Skin of body (tissue), 2 donors: ENCODE measurements around the gene FAM25A. TPM values are rescaled to one million over a fixed set of nuclear protein-coding genes. Genes with fewer than 3 reads are reported as not detected.
A peak's percentile ranks its signal among the peaks of the same experiment; 100 is the strongest.
"Not testable (repeated sequence)": the region's sequence is repeated elsewhere in the genome, so short reads cannot be mapped to it uniquely, and the experiment has no call there.

Source experiments
- DNase-seq: peaks from one replicate; lab custom pipeline; 2025; lab: John Stamatoyannopoulos, UW
- total RNA-seq: library from RNA; depleted of rRNA; stranded (reverse); fragments of >200 nt; gene quantifications from one replicate; pipeline ENCODE4 v1.2.3, GENCODE V29; 2014

The FAM25A gene
- total RNA-seq, 1 donor from 2014 or later, result 16.3 TPM

DNA sequence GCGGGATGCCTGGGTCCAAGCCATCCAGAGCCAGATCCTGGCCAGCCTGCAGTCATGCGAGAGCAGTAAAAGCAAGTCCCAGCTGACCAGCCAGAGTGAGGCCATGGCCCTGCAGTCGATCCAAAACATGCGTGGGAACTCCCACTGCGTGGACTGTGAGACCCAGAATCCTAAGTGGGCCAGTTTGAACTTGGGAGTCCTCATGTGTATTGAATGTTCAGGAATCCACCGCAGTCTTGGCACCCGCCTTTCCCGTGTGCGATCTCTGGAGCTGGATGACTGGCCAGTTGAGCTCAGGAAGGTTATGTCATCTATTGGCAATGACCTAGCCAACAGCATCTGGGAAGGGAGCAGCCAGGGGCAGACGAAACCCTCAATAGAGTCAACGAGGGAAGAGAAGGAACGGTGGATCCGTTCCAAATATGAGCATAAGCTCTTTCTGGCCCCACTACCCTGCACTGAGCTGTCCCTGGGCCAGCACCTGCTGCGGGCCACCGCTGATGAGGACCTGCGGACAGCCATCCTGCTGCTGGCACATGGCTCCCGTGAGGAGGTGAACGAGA lies 10.9 kb upstream of the FAM25A start:
- DNase-seq, result not testable (repeated sequence)

DNA sequence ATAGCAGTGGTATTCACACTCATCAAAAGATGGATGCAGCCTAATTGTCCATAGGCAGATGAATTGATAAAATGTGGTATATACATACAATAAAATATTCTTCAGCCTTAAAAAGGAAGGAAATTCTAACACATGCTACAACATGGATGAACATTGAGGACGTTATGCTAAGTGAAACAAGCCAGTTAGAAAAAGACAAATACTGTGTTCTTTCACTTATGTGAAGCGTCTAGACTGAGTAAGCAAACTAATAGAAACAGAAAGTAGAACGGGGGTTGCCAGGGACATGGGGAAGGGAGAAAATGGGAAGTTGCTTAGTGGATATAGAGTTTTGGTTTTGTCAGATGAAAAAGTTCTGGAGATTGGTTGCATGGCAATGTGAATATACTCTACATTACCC lies 6.6 kb upstream of the FAM25A start:
- not testable (repeated sequence) for DNase-seq

DNA sequence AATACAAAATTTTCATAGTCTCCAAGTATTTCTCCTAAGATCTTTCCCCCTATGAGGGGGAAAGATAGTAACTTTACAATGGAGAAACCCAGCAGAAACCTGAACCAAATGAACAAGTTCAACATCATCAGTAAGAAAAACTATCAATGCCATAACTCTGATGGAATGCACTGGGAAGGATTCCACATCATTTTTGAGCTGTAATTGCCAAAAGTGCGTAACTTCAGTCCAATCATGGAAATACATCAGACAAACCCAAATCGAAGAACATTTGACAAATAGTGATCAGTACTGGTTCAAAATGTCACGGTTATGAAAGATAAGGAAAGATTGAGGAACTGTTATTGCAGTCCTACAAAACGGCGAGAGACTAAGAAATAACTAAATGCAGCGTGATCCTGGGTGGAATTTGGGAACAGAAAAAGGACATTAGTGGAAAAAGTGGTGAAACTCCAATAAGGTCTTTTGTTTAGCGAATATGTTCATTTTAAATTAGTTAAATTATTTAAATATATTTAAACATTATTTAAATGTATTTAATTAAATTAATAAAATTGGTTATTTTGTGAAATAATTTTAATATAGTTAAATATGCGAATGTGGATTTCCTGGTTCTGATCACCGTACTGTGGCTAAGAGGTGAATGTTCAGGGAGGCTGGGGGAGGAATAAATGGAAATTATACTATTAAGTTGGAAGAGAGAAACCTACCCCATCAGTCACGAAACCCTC lies 4.9 kb upstream of the FAM25A start:
- DNase-seq, result peak; percentile 33

DNA sequence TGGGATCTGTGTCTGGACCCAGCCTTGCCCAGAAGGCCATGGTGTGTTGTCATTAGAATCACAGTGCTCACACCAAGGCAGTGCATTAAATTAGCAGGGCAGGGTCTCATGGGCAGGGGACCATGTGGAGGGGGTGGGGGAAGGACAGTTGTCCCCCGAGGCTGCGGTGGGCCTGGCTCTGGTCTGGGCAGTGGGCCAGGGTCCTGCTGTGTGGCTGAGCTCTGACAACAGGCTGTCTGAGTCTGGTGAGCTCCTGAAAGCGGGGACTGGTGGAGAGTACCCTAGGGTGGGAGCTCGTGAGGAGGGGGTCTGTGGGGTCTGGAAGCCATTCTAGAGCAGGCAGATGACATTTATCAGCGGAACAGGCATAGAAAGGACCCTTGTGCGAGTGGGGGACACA lies 2.0 kb upstream of the FAM25A start:
- not testable (repeated sequence) for DNase-seq

DNA sequence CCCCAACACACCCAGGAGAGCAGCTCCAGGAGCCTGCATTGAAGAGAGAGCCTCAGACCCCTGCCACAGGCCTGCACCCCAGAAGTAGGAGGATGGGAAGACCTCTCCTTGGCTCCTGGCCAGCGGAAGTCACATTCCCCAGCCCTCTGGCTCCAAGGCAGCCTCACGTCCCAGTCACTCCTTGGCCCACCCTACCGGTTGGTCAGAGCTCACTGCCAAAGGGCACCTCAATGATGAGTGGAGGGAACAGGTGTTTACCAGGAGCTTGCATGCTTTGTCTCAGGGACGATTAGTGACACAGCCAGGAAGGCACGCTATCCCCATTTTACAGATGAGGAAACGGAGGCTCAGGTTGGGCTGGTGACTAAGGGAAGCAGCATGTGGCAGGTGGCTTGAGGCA lies 1.0 kb upstream of the FAM25A start:
- not testable (repeated sequence) for DNase-seq

DNA sequence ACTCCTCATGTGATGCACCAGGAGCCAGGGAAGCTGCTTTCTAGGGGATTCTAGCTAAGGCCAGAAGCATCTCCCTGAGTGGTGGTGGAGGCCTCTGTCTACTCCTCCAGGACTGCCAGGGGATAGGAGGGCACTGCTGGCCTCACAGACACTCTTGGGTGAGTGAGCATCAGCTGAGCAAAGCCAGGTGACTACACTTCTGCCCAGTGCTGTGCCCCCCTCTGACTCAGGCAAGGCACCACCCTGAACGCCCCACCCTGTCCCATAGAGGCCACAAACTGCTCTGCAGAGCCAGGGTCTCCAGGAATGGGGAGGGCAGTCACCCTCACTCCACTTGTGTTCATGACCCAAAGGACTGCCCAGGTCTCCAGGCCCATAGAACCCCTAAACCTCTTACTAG lies 590 bp upstream of the FAM25A start:
- not testable (repeated sequence) for DNase-seq

DNA sequence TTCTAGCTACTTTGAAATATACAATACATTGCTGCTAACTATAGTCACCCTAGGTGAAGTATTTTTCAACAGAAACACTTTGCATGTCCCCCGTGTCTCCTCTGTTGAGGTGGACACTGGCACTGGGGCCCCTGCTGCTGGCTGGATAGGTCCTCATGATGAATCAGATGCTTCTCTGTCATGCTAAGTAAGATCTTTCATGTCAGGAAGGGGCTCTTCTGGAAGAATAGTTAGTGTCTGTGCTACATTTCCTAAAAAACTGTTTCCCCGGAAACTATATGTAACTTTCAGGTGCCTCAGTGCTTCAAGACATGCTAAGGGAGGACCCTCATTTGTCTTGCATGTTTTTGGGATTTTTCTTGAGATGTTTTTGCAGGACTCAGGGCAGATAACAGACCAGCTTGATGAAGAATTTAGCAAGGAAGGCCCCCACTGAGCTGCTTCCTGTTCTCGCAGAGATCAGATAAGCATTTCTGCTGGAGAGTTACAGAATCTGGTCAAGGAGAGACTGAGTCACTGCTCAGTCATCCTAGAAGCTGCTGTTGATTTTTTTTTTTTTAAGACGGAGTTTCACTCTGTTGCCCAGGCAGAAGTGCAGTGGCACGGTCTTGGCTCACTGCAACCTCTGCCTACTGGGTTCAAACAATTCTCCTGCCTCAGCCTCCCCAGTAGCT lies 5.3 kb downstream of the FAM25A start:
- not testable (repeated sequence) for DNase-seq

DNA sequence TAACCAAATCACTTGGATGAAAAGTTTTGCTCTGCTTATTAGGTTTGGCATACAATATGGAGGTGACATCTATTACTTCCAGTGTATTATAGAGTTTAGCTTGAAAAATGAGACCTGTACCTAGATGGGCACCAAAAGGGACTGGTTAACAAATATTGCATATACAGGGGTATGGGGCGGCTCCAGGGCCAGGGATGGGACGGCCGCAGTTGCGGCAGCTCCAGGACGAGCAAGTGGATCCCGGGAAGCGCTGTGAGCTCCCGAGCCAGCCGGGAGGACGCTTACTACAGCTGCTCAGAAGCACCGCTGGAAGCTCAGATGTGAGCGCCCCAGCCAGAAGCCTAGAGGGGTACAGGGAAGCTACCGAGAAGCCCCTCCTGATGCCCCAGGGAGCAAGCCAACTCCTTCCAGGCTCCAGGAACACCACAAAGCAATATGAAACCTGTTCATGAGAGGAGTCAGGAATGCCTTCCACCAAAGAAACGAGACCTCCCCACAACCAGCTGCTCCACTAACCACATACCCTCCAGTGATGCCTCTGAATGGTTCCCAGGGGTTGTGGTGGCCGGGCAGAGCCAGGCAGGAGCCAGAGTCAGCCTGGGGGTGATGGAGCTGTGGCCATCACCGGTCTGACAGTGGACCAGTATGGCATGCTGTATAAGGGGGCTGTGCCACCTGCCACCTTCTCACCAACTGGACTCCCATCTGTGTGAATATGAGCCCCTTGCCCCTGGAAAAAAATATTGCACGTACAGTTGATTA lies 6.8 kb downstream of the FAM25A start:
- DNase-seq, result not testable (repeated sequence)

DNA sequence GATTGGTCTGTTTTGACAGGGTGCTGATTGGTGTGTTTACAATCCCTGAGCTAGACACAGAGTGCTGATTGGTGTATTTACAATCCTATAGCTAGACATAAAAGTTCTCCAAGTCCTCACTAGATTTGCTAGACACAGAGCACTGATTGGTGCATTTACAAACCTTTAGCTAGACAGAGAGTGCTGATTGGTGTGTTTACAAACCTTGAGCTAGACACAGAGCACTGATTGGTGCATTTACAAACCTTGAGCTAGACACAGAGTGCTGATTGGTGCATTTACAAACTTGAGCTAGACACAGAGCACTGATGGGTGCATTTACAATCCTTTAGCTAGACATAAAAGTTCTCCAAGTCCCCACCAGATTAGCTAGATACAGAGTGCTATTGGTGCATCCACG lies 10.3 kb downstream of the FAM25A start:
- not testable (repeated sequence) for DNase-seq

DNA sequence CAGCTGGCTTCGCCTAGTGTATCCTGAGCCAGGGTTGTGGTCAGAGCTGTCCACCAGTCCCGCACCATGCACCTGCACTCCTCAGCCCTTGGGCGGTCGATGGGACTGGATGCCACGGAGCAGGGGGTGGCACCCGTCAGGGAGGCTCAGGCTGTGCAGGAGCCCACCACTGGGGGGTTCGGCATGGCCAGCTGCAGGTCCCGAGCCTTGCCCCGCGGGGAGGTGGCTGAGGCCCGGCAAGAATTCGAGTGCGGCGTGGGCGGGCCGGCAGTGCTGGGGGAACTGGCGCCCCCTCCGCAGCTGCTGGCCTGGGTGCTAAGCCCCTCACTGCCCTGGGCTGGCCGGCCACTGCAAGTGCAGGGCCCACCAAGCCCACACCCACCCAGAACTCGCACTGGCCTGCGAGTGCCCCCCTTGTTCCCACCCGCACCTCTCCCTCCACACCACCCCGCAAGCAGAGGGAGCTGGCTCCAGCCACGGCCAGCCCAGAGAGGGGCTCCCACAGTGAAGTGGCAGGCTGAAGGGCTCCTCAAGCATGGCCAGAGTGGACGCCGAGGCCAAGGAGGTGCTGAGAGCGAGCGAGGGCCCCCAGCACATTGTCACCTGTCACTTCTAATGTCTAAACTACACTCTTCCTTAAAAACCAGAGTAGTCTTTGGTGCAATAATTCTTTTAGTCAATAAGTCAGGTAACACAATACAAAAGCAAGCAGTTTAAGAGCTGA lies 11.0 kb downstream of the FAM25A start:
- no peak for DNase-seq

DNA sequence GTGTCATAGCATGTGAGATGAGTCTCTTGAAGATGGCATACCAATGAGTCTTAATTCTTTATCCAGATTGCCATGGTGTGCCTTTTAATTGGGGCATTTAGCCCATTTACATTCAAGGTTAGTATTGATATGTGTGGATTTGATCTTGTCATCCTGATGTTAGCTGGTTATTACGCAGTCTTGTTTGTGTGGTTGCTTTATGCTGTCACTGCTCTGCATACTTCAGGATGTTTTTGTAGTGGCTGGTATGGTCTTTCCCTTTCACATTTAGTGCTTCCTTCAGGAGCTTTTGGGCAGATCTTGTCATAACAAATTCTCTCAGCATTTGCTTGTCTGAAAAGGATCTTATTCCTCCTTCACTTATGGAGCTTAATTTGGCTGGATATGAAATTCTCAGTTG lies 16.5 kb downstream of the FAM25A start:
- no peak for DNase-seq

DNA sequence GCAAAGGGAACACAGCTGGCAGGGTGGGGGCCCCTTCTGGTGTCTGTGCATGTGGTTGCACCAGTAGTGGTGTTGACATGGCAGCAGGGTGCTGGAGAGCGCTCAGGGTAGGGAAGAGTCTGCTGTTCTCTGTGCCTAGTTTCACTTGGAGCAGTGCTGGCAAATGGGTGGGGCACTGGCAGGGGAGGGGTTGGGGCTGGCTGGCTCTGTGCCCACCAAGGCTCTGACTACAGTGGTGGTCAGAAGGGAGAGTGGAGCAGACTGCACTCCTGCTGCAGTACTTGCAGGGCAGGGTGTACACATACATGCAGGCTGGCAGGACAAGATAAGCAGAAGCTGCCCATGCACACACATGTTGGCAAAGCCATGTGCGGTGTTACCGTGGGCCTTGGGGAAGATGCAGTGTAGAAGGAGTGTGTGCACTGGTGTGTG lies 18.2 kb downstream of the FAM25A start:
- no peak for DNase-seq

DNA sequence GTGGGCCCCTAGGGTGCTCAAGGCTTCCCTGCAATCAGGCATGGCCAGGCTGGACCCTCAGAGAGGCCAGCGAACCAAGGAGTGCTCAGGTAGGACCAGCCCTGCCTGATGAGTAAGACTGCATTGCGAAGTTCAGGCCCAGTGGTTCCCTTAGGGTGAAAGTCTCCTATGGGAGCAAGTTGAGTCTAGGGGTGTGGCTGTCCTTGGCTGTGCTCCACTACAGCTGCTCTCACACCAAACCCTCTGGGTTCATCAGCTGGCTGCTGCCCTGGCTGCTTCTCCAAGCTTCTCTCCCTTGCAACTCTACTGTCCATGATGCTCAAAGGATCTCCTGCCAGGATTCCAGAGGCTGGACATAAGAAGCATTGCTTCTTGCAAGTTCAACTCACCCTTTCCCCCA lies 18.7 kb downstream of the FAM25A start:
- DNase-seq, result no peak

DNA sequence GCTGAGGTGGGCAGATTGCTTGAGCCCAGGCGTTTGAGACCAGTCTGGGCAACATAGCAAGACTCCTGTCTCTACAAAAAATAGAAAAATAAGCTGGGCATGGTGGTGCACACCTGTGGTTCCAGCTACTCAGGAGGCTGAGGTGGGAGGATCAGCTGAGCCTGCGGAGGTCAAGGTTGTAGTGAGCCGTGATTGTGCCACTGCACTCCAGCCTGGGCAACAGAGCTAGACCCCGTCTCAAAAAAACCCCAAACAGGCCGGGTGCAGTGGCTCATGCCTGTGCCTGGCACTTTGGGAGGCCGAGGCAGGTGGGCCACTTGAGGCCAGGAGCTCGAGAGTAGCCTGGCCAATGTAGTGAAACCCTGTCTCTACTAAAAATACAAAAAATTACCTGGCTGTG lies 23.5 kb downstream of the FAM25A start:
- DNase-seq, result not testable (repeated sequence)

DNA sequence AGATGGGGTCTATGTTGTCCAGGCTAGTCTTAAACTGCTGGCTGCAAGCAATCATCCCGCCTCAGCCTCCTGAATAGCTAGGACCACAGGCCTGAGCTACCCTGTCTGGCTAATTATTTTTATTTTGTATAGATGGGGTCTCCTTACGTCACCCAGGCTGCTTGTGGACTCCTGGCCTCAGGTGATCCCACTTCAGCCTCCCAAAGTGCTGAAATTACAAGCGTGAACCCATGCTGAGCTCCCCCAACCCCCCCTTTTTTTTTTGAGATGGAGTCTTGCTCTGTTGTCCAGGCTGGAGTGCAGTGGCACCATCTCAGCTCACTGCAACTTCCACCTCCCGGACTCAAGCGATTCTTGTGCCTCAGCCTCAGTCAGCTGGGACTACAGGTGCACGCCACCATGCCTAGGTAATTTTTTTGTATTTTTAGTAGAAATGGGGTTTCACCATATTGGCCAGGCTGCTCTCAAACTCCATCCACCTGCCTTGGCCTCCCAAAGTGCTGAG lies 25.4 kb downstream of the FAM25A start:
- DNase-seq, result no peak

DNA sequence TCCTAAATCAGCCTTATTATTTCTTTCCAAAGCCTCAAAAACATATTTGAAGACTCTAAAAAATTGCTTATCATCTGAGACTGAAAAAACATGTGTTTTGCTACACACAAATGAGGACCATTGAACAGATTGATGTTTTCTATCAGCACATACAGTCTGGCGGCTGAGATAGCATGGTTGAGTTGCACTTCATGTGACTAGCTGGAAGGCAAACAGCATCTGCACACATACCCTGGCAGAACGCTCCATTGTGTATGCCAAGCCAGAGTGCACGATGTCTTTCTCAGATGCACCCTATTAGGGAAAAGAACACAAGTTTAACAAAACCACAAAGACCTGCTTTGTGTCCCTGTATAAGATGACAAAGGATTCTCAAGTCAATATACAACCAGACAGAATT lies 33.0 kb downstream of the FAM25A start:
- DNase-seq, result peak; percentile 63

DNA sequence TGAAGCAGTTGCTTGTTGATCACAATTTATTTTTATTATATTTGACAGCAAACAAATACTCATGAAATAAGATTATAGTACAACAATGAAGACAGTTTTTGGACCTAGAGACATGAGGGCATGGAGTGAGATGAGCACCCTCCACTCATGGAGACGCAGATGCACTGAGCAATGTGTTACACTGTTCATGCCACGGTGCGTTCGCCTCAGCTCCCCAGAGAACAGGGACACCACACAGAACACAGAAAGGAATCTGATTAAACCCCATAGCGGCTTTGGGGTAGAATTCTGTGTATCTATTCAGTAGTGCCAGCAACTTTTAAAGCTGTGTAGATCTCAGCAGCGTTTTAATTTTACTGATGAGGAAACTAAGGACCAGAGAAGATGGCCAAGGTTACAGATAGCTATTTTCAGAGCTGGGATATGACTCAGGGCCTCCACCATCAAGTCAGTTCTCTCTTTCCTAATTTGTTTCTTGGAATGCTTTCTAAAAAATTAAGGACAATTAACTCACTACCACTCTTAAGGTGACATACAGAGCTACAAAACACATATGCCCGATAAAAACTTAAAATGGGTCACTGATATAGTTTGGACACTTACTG lies 33.6 kb downstream of the FAM25A start:
- no peak for DNase-seq

DNA sequence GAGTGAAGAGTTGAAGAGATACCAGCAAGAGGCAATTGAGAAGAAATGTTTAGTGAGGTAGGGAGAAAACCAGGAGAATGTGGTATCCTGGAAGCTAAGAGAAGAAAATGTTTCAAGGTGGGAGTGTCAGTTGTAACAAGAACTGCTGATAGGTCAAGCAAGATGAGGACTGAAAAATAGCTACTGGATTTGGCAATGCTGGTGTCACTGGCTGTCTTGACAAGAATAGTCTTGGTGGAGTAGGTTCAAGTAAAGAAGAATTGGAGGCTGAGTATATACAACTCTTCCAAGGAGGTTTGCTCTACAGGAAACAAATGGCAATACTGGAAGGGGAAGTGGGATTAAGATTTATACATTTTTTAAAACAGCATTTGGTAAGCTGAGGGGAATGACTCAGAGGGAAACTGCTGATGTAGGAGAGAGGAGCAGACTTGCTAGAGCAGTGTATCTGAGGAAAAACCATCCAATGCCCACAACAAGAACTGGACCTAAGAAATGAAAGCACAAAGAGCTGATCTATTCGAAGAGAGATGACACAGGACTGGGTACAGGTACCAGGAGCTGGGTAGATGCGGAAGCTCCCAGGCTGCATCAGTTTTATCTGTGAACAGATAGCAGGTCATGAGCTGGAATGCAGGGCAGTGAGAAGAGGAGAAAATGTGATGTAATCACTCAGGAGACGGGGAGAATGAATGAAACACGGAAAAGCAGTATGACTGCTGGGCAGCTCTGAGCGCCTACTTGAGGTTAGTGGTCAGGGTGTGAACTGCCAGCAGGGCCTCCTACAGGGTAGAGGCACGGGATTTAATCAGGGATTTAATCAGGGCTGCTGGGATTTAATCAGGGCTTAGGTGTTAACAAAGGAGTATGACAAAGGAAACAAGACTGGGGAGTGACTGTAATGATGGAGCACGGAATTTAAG lies 34.5 kb downstream of the FAM25A start:
- no peak for DNase-seq

DNA sequence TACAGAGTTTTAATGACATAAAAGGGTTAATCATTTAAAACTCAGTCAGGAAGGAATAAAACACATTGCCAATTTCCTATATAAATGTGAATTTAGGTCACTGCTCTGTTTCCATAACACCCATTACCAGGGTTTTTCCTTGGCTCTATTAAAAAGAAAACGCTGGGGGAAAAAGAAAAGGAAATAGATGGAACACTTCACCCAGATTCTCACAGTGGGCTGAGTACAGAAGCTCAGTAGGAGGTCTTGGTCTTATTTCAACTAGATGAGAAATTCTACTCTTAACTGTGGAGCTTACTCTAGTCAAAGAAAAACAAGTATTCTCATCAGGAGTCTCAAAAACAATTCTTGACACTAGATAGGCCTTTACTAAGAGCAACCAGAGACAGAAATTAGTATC lies 38.1 kb downstream of the FAM25A start:
- no peak for DNase-seq

DNA sequence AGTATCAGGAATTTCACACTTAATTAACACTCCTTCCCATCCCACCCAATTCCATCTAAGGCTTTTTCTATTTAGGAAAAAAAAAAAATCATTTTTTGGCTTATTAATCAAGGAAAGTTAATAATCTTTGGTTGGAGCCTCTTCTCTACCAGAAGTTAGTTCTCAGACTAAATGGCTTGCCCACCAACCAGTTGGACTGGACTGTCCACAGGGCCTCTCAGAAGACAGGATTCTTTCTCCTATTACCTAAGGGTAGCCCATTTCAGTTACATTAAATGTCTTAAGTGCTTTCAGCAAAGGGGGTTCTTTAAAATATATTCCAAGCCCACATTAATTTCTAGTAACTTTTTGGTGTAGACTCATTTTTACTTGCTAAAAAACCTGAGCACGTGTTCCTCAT lies 39.3 kb downstream of the FAM25A start:
- no peak for DNase-seq
